IMR-90 (cell line): ENCODE measurements around the gene TFRC. TPM values are rescaled to one million over a fixed set of nuclear protein-coding genes. Genes with fewer than 3 reads are reported as not detected.
"Not testable (repeated sequence)": the region's sequence is repeated elsewhere in the genome, so short reads cannot be mapped to it uniquely, and the experiment has no call there.

Source experiments
- ATAC-seq: fragments of 200-7000 bp; cut with Tn5 transposase; 2 replicates; pipeline ENCODE4 v1.9.1; 2020; ENCODE audit warnings: low read depth, mild to moderate bottlenecking, moderate library complexity
- BruUV-seq: library from RNA; stranded (reverse); fragments of 400-500 nt; replicated peaks from 2 replicates; lab custom pipeline; 2021; lab: Mats Ljungman, UMichigan
- CTCF ChIA-PET: fragments of 300-600 bp; formaldehyde crosslinking; extraction: SDS; loops from one replicate; lab custom pipeline; 2021; ENCODE audit warnings: antibody characterized with exemption; lab: Yijun Ruan, JAX
- POLR2A ChIA-PET: fragments of 300-600 bp; sonication (Branson Sonifier 250); formaldehyde crosslinking; loops from one replicate; lab custom pipeline; 2022; ENCODE audit warnings: antibody characterized with exemption; ENCODE audit not compliant: unreplicated experiment; lab: Charles Lee
- DNase-seq: peaks from one replicate; pipeline ENCODE4 v3.0.0; 2013
- H2AFZ ChIP-seq: replicated peaks from 2 replicates; pipeline ENCODE3; 2013; ENCODE audit warnings: low read length, mild to moderate bottlenecking; ENCODE audit not compliant: poor library complexity
- H2AK5ac ChIP-seq: 2 replicates; pipeline ENCODE4 v1.6.1; 2013; ENCODE audit warnings: low read depth, low read length, inconsistent platforms
- H2AK9ac ChIP-seq: replicated peaks from 2 replicates; pipeline ENCODE3; 2013; ENCODE audit warnings: mild to moderate bottlenecking, low read depth, low read length, moderate library complexity; ENCODE audit not compliant: poor library complexity
- H2BK120ac ChIP-seq: 2 replicates; pipeline ENCODE4 v1.6.1; 2013; ENCODE audit warnings: low read depth, low read length, inconsistent platforms
- H2BK15ac ChIP-seq: 3 replicates; pipeline ENCODE4 v1.6.1; 2013; ENCODE audit warnings: low read depth, low read length, inconsistent platforms
- H2BK20ac ChIP-seq: 2 replicates; pipeline ENCODE4 v1.6.1; 2013; ENCODE audit warnings: low read depth, mild to moderate bottlenecking, inconsistent platforms, low read length, moderate library complexity
- H2BK5ac ChIP-seq: 2 replicates; pipeline ENCODE4 v1.6.1; 2013; ENCODE audit warnings: mild to moderate bottlenecking, low read depth, low read length, inconsistent platforms; ENCODE audit not compliant: poor library complexity, severe bottlenecking
- H3K14ac ChIP-seq: replicated peaks from 2 replicates; pipeline ENCODE4 v1.6.1; 2013; ENCODE audit warnings: low read depth, low read length, inconsistent platforms
- H3K18ac ChIP-seq: 2 replicates; pipeline ENCODE4 v1.6.1; 2013; ENCODE audit warnings: low read depth, low read length, control low read depth
- H3K23ac ChIP-seq: 2 replicates; pipeline ENCODE4 v1.6.1; 2013; ENCODE audit warnings: low read depth, low read length, inconsistent platforms
- H3K27ac ChIP-seq: 2 replicates; pipeline ENCODE4 v1.5.1; 2013; ENCODE audit warnings: mild to moderate bottlenecking, control low read depth, low read length; ENCODE audit not compliant: insufficient read depth
- H3K27me3 ChIP-seq: 2 replicates; pipeline ENCODE4 v1.6.1; 2013; ENCODE audit warnings: low read length; ENCODE audit not compliant: control insufficient read depth, insufficient read depth
- H3K36me3 ChIP-seq: 2 replicates; pipeline ENCODE4 v1.6.1; 2013; ENCODE audit warnings: low read length, mixed read lengths; ENCODE audit not compliant: control insufficient read depth, insufficient read depth
- H3K4ac ChIP-seq: 2 replicates; pipeline ENCODE4 v1.6.1; 2013; ENCODE audit warnings: low read depth, low read length, inconsistent platforms
- H3K4me1 ChIP-seq: 2 replicates; pipeline ENCODE4 v1.6.1; 2013; ENCODE audit warnings: low read length, mixed read lengths; ENCODE audit not compliant: control insufficient read depth, insufficient read depth
- H3K4me2 ChIP-seq: 2 replicates; pipeline ENCODE4 v1.6.1; 2013; ENCODE audit warnings: low read depth, mild to moderate bottlenecking, control low read depth, low read length, moderate library complexity
- H3K4me3 ChIP-seq: 2 replicates; pipeline ENCODE4 v1.5.1; 2013; ENCODE audit warnings: low read depth, mild to moderate bottlenecking, control low read depth, low read length, moderate library complexity; ENCODE audit not compliant: insufficient read depth
- H3K56ac ChIP-seq: 2 replicates; pipeline ENCODE4 v1.6.1; 2013; ENCODE audit warnings: low read length, inconsistent platforms; ENCODE audit not compliant: insufficient read depth; ENCODE audit errors: extremely low read depth
- H3K79me1 ChIP-seq, 2 experiments: 2 replicates each; pipeline ENCODE4 v1.6.1; 2013; ENCODE audit warnings: low read length in 2 of 2, inconsistent platforms in 1 of 2, low read depth in 1 of 2
- H3K9ac ChIP-seq: 2 replicates; pipeline ENCODE4 v1.6.1; 2013; ENCODE audit warnings: low read depth, low read length, control low read depth
- H3K9me1 ChIP-seq: 2 replicates; pipeline ENCODE4 v1.6.1; 2013; ENCODE audit warnings: low read length, inconsistent platforms; ENCODE audit not compliant: insufficient read depth
- H3K9me3 ChIP-seq: 2 replicates; pipeline ENCODE4 v1.6.1; 2013; ENCODE audit warnings: low read length; ENCODE audit not compliant: control insufficient read depth, insufficient read depth
- H4K20me1 ChIP-seq: 2 replicates; pipeline ENCODE4 v1.6.1; 2013; ENCODE audit warnings: low read length, inconsistent platforms; ENCODE audit not compliant: insufficient read depth
- H4K5ac ChIP-seq: 2 replicates; pipeline ENCODE4 v1.6.1; 2013; ENCODE audit warnings: mild to moderate bottlenecking, low read depth, low read length, control low read depth
- H4K8ac ChIP-seq, 2 experiments: 2 replicates each; pipeline ENCODE4 v1.6.1; 2013; ENCODE audit warnings: low read depth in 2 of 2, low read length in 2 of 2, control low read depth in 1 of 2, inconsistent platforms in 1 of 2
- H4K91ac ChIP-seq: 2 replicates; pipeline ENCODE4 v1.6.1; 2013; ENCODE audit warnings: low read depth, low read length, inconsistent platforms; ENCODE audit not compliant: insufficient read depth
- BHLHE40 ChIP-seq: fragments of 150-350 bp; IDR thresholded peaks from 2 replicates; pipeline ENCODE4 v1.6.1; 2016; ENCODE audit warnings: mild to moderate bottlenecking, low read depth, low read length
- CEBPB ChIP-seq: IDR thresholded peaks from 2 replicates; pipeline ENCODE4 v1.6.1; 2012; ENCODE audit warnings: low read depth, low read length, improper control_type of control experiment
- FOS ChIP-seq: fragments of 150-350 bp; IDR thresholded peaks from 2 replicates; pipeline ENCODE4 v1.6.1; 2016; ENCODE audit warnings: low read depth, low read length
- NFE2L2 ChIP-seq: fragments of 150-350 bp; IDR thresholded peaks from 2 replicates; pipeline ENCODE4 v1.6.1; 2016; ENCODE audit warnings: low read depth, mild to moderate bottlenecking, low read length
- RAD21 ChIP-seq: IDR thresholded peaks from 2 replicates; pipeline ENCODE4 v1.6.1; 2012; ENCODE audit warnings: low read length, improper control_type of control experiment
- WGBS, 2 experiments: methylation state at CpG; one replicate each; pipeline versions ENCODE4 v1.1.5 to v1.1.7; 2013; ENCODE audit warnings: missing lambda C conversion rate in 2 of 2; ENCODE audit not compliant: insufficient read length in 1 of 2; ENCODE audit errors: extremely low coverage in 2 of 2; 5-methylcytosine and 5-hydroxymethylcytosine counted together
- dilution Hi-C: fragments of 300-500 bp; cut with HindIII; formaldehyde crosslinking; loops from one replicate; pipeline ENCODE4 v1.14.3; 2018; ENCODE audit warnings: low sequenced_read_pairs; ENCODE audit not compliant: unreplicated experiment
- in situ Hi-C: fragments of 300-500 bp; cut with MboI; formaldehyde crosslinking; loops from 3 replicates; pipeline ENCODE4 v1.14.3; 2019; ENCODE audit warnings: low sequenced_read_pairs, inconsistent platforms, mixed read lengths
- intact Hi-C: fragments of 100-400 bp; cut with micrococcal nuclease; formaldehyde crosslinking; loops from 2 replicates; pipeline ENCODE4 v1.10.0; 2022
- polyA plus RNA-seq, 3 experiments: library from polyadenylated mRNA; depleted of rRNA; stranded (reverse); fragments of >200 nt; gene quantifications; 2 replicates each; pipeline ENCODE4 v1.2.3, GENCODE V29; 2012; ENCODE audit warnings: low replicate concordance in 1 of 3
- total RNA-seq: library from RNA; depleted of rRNA; stranded (reverse); fragments of >200 nt; gene quantifications from 2 replicates; pipeline ENCODE4 v1.2.3, GENCODE V29; 2012
- TF ChIP-seq, protein P1 (sequence below): fragments of 150-350 bp; IDR thresholded peaks from 2 replicates; pipeline ENCODE4 v1.6.1; 2016; ENCODE audit warnings: low read depth, mild to moderate bottlenecking, low read length, moderate library complexity, borderline replicate concordance

Gene TFRC
- total and polyA plus RNA-seq, 2 of the 4 experiments (the other 2 are of a cell fraction) = 78.6 to 156 TPM

DNA sequence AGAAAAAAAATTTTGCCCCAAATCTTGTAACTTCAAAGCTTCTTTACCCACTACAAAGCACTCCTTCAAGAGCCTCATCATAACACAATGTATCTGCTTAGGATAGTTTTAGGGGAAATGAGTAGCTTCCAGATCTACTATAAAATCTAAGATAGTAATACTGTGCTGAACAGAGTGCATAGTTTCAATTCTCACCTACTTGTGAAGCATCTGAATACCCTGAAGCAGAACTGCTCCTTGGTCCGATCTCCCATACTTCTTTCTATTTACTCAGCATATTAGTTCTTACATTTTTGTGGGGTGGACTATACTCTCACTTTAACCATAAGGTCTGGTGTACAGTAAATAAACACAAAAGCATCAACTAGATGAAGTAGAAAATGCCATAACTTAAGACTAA is 9.6 kb downstream of the TFRC start:
- H3K23ac ChIP-seq = no peak overlapping the region
- no peak overlapping the region for H4K5ac ChIP-seq
- no peaks in the 10 kb centered on the region for H3K9me3 ChIP-seq
- no peak overlapping the region for H2AK5ac ChIP-seq
- no CpG with 5 or more reads among the region's 1 CpG for WGBS, 2 experiments
- H2AFZ ChIP-seq = no peak overlapping the region
- H3K56ac ChIP-seq = no peak overlapping the region
- H3K18ac ChIP-seq = no peak overlapping the region
- TF ChIP-seq BHLHE40 (no peak), RAD21 (no peak), CEBPB (no peak), FOS (no peak), NFE2L2 (no peak)
- TF ChIP-seq, protein P1, sequence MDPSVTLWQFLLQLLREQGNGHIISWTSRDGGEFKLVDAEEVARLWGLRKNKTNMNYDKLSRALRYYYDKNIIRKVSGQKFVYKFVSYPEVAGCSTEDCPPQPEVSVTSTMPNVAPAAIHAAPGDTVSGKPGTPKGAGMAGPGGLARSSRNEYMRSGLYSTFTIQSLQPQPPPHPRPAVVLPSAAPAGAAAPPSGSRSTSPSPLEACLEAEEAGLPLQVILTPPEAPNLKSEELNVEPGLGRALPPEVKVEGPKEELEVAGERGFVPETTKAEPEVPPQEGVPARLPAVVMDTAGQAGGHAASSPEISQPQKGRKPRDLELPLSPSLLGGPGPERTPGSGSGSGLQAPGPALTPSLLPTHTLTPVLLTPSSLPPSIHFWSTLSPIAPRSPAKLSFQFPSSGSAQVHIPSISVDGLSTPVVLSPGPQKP = no peak
- peaks cover 7 to 14% of the 10 kb centered on the region in 2 experiments for H3K79me1 ChIP-seq
- no peak overlapping the region for H2AK9ac ChIP-seq
- no peak overlapping the region for H2BK20ac ChIP-seq
- no peak overlapping the region for H2BK15ac ChIP-seq
- intact Hi-C loops = loop anchor here (2.0 kb wide), 1 partner anchor 46 kb away; no protein-coding TSS in a partner anchor
- ChIA-PET CTCF (interaction anchor here (0.6 to 3.2 kb wide), 5 partner anchors 76 to 169 kb away, joined by 3 to 17 read pairs (median 4); no protein-coding TSS in a partner anchor), POLR2A (no interaction called here)
- H3K9me1 ChIP-seq = no peaks in the 10 kb centered on the region
- H3K4me2 ChIP-seq = no peak overlapping the region
- no peak overlapping the region for H2BK120ac ChIP-seq
- peaks cover 47% of the 10 kb centered on the region for H3K36me3 ChIP-seq
- no peak overlapping the region for H4K91ac ChIP-seq
- no peak overlapping the region for H3K9ac ChIP-seq
- H3K27ac ChIP-seq = no peak overlapping the region
- DNase-seq (no peak), ATAC-seq (no peak)
- BruUV-seq = no TSS peak
- in situ Hi-C loops = loop anchor here (10.0 kb wide), 1 partner anchor 442 kb away; the partner anchor contains the start of gene SMCO1
- H3K27me3 ChIP-seq = no peaks in the 10 kb centered on the region
- H3K14ac ChIP-seq = no peak overlapping the region
- dilution Hi-C loops = loop anchor here (25.0 kb wide), 1 partner anchor 115 kb away; no protein-coding TSS in a partner anchor
- no peak overlapping the region for H4K8ac ChIP-seq
- H3K4ac ChIP-seq = no peak overlapping the region
- peaks cover 4% of the 10 kb centered on the region; the same call in 1 of the 2 replicates for H3K4me1 ChIP-seq
- H3K4me3 ChIP-seq = no peak overlapping the region
- peaks cover 9% of the 10 kb centered on the region for H4K20me1 ChIP-seq
- H2BK5ac ChIP-seq = no peak overlapping the region

DNA sequence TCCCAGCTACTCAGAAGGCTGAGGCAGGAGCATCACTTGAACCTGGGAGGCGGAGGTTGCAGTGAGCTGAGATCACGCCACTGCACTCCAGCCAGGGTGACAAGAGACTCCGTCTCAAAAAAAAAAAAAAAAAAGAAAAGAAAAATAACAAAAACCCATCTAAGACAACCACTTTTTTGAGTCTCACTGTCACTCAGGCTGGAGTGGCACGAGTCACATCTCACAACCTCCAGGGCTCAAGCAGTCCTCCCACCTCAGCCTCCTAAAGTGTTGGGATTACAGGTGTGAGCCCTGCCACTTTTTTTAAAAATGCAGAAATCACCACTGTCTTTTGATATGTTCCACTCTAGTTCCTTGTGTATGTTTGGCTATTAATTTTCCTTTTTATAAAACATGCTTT is 13.1 kb downstream of the TFRC start:
- CTCF ChIA-PET, H2BK120ac ChIP-seq, H2BK5ac ChIP-seq, H3K27me3 ChIP-seq, H2AK9ac ChIP-seq, ATAC-seq, H3K4me3 ChIP-seq, H3K9ac ChIP-seq, H3K79me1 ChIP-seq, H3K4me2 ChIP-seq, H4K5ac ChIP-seq, H4K91ac ChIP-seq, H3K4ac ChIP-seq, H3K27ac ChIP-seq, H2AK5ac ChIP-seq, DNase-seq, H3K14ac ChIP-seq, H4K8ac ChIP-seq, BruUV-seq, H3K18ac ChIP-seq, POLR2A ChIA-PET, H2BK20ac ChIP-seq, H2BK15ac ChIP-seq, H3K4me1 ChIP-seq, H3K23ac ChIP-seq, intact Hi-C loops, H3K9me1 ChIP-seq, H3K56ac ChIP-seq, H3K9me3 ChIP-seq, in situ Hi-C loops, H2AFZ ChIP-seq, H4K20me1 ChIP-seq: not testable (repeated sequence)
- peaks cover 51% of the 10 kb centered on the region for H3K36me3 ChIP-seq
- WGBS, 2 experiments = 100% methylated on average over 3 of the region's 4 CpGs; no CpG with 5 or more reads in 1 of the 2 experiments
- dilution Hi-C loops = loop anchor here (25.0 kb wide), 1 partner anchor 118 kb away; no protein-coding TSS in a partner anchor
